Measurements from ENCODE around the gene SLC27A2.

Gene SLC27A2

DNA sequence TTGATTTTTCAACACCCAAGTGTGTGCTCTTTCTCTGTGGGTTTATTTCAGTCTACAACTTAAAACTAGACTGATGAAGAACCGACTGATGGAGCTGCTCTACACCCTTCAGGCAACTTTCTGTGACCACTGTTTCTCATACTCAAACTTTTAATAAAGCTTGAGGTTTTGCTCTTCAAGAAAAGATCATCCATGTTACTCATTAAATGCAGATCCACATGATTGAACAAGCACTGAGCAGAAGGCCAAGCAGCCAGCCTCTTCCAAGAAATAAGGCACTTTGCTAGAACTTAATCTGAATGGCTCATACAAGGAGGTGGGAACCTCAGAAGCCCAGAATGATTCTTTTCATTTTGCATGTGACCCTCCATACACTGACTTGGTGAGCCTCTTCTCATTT lies 8.7 kb downstream of the SLC27A2 start:
- DNase-seq (ENCODE audit: low read depth, low spot score) = no peak

DNA sequence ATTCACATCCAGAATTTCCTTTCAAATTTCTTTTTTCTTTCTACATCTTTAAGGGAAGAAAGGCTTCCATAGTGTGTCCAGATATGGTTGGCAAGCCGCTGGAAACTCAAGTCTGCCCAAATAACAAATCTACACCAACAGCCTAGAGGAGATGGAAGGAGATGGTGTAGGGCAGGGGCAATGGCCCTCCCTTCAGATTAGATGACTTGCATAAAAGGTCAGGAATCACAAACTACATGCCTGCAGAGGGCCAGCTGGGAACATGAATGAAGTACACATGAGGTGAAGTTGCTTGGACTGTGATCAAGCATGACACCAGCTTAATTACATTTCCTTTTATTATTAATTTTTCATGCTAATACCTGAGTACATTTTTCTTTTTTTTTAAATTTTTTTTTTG lies 10.2 kb downstream of the SLC27A2 start:
- no peak for DNase-seq (ENCODE audit: low read depth, low spot score)

DNA sequence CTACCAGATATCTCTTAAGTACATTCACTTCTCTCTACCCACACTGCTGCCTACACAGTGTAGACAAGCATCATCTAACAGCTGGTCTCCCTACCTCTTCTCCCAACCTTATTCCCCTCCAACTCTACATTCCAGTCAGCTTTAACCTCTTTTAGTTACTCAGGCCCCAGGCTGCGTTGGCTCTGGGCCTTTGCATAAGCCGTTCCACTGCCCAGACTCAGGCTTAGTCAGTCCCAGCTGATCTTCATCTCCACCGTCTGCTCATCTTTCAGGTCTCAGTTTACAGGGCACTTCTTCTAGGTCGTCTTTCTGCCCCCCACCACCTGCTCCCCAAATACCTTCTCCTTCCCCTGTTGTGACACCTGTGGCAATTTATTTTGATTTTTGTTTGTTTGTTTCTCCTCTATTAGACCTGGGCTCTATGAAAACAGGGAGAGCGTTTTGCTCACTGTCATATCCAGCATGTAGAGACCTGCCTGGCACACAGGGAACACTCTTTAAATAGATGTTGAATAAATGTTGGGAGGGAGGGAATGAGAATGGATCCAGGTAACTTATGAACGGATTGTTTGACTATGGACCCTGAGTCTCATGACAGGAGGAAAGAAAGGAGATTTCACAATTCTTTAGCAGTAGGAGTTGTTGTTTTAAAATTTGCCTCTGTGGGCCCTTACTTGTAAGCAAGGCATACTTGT lies 11.1 kb downstream of the SLC27A2 start:
- DNase-seq (ENCODE audit: low read depth, low spot score) = no peak

DNA sequence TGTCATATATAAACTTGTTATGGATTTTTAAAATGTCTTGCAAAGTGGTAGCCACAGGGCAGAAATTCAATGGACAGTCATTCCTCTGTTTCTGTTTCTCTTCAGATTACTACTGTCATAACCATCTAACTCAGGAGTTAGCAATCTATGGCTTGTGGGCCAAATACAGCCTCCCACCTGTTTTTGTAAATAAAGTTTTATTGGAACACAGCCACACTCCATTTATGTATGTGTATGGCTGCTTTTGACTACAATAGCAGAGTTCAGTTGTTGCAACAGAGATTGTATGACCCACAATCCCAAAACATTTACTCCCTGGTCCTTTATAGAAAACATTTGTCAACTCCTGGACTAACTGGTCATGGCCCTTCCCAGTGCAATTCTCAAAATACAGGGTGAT lies 20.0 kb downstream of the SLC27A2 start:
- DNase-seq (ENCODE audit: low read depth, low spot score) = no peak

DNA sequence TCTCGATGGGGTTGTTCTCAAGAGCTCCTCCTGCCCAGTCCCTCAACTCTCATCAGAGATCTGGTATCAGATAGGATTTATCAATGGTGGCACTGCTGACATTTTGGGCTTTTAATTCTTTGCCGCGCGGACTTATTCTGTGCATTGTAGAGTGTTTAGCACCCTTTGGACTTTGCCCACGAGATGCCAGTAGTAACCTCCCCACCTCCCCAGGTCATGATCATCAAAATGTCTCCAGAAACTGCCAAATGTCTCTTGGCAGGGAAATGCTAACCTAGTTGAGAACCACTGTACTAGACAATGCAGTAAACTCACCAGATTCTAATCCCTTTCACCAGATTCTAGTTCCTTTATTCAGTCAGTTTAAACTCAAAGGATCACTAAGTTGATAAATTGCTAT lies 24.0 kb downstream of the SLC27A2 start:
- no peak for DNase-seq (ENCODE audit: low read depth, low spot score)

DNA sequence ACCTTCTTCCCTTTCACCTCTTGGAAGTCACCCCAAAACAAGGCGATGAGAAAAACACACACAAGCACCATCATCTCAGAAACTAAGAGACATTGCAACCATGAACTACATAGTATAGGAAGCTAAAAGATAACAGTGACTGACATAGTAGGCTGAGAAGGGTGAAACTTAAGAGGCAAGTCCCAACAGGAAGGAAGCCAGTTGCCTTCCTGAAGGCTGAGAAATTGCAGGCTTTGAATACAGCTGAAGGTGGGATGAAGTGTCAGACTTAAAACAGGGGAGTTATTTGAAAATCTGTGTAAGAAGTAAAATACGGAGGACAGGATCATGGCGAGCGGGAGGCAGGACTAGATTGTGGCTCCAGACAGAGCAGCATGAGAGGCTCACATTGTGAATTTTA lies 27.8 kb downstream of the SLC27A2 start:
- no peak for DNase-seq (ENCODE audit: low read depth, low spot score)

DNA sequence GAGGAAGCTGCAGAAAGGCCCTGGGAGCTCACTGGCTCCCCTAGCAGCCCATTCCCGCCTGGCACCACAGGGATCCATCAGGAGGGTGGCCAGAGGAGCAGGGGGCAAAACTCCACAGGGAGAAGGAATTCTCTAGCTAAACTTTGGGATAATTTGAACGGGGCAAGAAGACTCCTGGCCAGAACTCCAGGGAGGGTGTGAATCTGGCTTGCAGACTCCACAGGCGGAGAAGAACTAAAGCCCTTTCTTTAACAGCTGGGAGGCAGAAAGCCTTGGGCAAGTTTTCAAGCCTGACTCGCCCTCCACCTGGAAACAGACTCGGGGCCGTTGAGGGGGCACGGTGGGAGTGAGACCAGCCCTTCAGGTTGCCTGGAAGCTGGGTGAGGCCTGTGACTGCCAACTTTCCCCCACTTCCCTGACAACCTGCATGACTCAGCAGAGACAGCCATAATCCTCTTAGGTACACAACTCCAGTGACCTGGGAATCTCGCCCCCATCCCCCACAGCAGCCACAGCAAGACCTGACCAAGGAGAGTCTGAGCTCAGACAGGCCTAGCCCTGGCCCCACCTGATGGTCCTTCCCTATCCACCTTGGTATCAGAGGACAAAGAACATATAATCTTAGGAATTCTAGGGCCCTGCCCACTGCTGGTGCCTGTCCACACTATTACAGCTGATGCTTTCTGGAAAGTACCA lies 28.6 kb downstream of the SLC27A2 start:
- no peak for DNase-seq (ENCODE audit: low read depth, low spot score)

DNA sequence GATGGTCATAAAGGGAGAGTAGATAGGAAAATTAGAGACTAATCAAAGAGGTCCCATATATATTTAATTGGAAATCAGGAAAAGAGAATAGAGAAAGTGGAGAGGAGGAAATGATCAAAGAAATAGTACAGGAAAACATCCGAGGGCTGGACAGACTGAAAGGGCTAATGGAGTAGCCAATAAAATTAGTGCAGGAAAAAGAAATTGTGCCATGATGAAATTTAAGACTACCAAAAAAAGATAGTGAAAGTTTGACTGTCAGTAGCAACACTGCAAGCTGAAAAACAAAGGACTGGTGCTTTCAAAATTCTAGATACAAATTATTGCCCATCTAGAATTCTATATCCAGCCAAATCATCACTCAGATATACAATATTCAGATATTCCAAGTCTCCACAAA lies 36.3 kb downstream of the SLC27A2 start:
- DNase-seq (ENCODE audit: low read depth, low spot score) = no peak

DNA sequence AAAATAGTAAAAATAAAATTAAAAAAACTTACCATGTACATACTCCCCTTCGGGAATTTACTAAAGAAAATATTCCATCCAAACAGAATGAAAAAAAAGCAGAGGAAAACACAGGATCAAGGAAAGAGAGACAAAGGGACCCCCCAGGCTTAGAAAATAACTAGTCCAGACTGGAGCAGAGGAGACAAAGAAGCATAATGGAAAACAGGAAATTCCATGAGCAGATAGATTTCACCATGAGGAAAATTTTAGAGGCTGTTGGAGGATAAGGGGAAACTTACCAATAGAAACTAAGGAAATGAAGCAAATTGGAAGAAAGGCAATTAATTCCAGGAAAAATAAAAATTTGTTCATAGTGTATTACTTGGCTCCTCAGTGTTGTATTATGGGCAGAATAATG lies 36.7 kb downstream of the SLC27A2 start:
- no peak for DNase-seq (ENCODE audit: low read depth, low spot score)

DNA sequence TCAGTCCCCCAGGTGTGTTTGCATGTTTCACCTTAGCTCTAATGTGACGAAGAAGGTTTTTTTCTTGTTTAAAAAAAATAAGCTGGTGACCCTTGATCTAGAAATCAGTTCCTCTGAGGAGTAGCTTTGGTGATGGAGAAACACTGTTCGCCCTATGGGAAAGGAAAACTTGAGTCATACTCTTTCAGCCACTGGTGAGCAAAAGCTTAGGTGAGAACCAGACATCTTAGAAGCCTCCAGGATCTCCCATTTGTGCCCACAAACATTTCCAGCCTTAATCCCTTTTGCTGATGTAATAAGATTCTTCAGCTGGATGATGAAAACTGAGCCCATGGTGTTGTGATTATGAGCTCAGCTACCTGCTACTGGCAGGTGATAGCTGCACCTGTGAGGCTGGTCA lies 37.8 kb downstream of the SLC27A2 start:
- DNase-seq (ENCODE audit: low read depth, low spot score) = no peak

DNA sequence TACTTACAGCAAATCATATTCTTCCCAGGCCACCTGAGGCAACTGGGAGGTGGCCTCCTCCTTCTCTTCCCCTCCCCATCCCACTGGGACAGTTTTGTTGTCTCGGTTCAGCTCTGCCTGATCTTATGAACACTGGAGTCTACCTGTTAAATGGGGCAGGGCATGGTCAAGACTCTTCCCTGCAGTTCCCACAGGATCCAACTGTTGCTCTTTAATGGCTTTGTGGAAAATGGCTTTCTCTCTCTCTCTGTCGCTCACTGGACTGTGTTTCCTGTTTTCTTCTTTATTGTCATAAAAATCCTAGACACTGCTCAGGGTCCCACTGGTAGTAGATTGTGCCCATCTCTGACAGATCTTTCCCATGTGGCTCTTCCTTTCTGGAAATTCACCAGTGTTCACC lies 40.2 kb downstream of the SLC27A2 start:
- DNase-seq (ENCODE audit: low read depth, low spot score) = no peak

DNA sequence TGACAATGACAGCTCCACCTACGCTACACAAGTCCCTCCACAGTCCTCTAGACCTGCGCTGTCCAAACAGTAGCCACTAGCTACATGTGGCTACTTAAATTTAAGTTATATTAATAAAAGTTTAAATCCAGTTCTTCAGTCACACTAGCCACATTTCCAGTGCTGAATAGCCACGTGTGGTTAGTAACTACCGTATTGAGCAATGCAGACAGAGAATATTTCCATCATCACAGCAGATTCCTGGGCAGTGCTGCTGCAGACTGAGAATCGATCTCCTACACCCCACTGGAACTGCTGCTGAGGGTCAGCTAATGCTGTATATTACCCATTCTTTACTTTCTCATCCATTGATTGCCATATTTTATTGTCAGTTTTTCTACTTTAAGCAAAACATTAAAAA lies 42.6 kb downstream of the SLC27A2 start:
- no peak for DNase-seq (ENCODE audit: low read depth, low spot score)

DNA sequence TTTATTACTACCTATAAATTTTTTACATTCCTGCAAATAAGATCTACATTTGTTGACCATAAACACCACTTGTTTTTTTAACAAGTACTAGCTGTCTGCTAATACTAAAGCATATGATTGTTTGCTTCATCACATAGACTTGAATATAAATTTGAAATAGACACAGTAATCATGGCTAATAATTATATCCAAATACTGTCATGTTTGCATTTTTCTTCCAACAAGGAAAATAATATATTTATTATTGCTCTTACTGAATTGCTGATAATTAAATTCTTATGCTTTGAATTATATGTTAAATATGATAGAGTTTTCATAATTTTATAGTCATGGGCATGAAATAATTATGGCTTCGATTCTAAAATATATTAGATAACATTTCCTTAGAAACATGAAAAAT lies 43.1 kb downstream of the SLC27A2 start:
- DNase-seq (ENCODE audit: low read depth, low spot score) = no peak

DNA sequence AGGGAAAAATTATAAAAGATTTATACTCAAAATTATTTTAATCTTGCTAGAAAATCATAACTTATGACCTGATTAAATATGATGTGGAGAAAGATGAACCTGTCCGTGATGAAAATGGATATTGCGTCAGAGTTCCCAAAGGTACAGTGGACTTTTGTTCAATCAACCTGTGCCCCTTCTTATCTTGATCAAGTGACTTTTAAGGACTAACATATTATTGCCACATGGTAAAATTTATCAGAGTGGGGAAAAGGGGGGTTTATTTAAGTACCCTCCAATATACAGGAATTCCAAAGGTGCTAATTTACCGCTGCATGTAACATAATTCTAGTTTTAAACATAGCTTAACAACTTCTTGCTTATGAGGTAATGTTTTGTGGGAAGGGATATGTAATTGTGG lies 43.9 kb downstream of the SLC27A2 start:
- DNase-seq (ENCODE audit: low read depth, low spot score) = no peak

DNA sequence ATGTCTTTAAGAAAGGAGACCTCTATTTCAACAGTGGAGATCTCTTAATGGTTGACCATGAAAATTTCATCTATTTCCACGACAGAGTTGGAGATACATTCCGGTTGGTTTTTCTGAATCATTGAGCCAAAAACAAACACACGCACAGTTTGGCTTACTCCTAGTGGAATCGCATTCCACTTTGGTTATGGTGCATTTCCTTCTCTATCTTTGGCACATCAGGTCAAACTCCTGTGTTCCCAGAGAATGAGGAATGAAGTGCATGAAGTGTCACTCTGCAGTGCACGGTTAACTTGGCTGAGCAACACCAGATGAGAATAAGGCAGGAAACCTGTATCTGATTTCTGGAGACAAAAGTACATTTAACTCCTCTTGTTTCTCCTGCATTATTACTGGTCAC lies 45.1 kb downstream of the SLC27A2 start:
- DNase-seq (ENCODE audit: low read depth, low spot score) = no peak

DNA sequence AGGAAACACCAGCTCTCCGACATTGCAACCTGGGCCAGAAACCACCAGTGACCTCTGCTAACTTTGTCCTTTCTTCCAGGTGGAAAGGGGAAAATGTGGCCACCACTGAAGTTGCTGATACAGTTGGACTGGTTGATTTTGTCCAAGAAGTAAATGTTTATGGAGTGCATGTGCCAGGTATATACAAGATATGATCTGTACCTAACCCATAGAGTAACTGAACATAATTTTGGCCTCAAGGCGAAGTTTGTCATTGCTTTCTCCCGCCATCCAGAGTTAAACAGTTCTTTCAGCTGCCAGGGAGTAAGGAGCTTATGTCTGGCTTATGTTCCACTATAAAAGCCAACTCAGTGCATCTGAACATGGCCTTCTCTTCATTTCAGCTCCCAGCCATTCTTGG lies 46.9 kb downstream of the SLC27A2 start:
- no peak for DNase-seq (ENCODE audit: low read depth, low spot score)

DNA sequence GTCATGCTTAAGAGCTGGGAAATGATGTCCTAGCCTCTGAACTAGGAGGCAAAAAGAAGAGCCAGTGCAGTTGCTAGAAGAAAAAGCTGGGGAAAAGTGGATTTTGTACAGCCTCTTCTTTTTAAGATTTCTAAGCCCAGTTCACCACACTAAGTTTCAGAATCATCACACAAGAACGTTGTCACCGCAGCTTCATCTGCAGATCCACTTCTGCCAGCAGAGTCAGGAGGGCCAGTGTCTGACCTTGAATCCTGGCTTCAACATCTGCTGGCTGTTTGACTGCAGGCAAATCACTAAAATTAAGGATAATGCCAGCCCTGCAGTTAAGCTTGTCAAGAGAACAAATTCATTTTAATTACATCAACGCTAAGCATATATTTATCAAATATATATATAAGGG lies 47.3 kb downstream of the SLC27A2 start:
- no peak for DNase-seq (ENCODE audit: low read depth, low spot score)

DNA sequence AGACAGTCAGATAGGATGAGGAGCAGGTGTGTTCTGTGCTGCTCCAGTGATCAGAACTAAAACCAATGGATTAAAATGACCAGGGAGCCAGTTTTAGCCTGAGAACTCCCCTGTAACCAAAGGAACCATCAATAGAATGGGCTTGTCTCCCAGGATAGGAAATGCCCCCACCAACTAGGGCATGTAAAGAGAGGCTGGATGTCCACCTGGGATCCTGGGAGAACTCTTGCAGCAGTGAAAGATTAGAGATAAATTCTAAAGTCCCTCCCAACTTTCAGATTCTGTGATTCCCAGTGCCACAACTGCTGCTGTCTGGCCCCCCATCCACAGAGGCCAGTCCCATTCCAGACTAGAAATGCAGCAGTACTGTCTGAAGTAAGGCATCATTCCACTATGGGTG lies 49.8 kb downstream of the SLC27A2 start:
- no peak for DNase-seq (ENCODE audit: low read depth, low spot score)

DNA sequence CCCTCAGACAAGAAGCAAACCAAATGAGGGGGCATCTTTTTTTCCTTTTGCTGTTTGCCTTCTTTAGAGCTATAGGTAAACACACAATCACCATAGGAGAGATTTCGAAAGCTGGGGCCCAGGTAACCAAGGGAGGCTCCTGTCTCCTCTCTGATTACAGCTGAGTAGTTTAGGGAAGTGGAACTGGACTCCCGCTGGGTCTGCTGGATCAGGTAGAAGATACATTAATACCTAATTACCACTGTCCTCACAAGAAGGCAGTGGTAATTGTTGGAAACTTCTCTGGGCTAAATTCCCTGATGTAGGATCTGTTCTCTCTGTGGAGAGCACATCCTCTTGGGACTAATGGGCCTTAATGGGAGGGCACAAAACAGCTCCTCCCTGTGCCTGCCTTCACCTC lies 50.8 kb downstream of the SLC27A2 start:
- no peak for DNase-seq (ENCODE audit: low read depth, low spot score)

DNA sequence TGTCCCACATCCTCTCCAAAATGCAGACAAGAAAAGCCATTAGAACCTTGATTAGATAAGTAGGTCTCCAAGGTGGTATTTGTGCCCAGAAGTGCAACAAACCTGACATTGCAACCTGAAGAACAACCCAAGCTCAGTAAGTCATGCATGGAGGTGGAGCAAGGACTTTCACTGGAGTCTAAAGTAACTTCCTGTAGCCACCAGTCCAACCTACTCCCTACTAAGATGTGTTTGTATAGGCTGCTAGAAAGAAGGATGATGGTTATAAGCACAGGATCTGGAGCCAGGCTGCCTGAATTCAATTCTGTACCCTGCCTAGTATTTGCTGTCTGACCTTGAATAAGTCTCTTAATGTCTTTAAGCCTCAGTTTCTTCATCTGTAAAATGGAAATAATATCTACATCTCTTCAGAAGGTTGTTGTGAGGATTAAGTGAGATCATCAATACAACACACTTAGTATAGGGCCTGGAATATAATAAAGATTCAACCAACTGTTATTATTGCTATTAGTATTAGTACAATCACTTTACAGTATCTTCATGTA lies 51.3 kb downstream of the SLC27A2 start:
- DNase-seq (ENCODE audit: low read depth, low spot score) = no peak

DNA sequence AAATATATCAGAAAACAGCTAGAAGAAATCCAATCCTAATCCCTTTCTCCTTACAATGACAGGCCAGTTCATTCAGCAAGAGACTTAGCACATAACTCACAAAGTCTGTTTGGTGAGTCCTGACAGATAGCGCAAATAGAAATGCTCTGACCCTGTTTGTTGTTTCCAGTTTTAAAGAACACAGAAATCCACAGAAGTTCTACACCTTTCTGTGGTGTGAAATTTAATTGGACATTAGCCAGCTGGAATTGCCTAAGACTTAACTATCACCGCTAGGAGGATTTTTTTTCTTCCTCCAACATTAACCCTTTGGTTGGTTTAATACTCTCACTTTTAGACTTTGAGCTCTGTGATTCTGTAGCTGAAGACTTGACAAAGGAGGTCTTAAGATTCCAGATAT lies 52.8 kb downstream of the SLC27A2 start:
- no peak for DNase-seq (ENCODE audit: low read depth, low spot score)

DNA sequence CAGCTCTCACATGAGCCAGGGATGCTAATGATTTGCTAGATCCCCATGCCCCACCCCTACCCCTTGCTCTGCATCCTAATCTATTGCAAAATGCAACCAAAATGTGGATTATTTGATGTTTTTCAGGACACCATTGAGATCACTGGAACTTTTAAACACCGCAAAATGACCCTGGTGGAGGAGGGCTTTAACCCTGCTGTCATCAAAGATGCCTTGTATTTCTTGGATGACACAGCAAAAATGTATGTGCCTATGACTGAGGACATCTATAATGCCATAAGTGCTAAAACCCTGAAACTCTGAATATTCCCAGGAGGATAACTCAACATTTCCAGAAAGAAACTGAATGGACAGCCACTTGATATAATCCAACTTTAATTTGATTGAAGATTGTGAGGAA lies 53.8 kb downstream of the SLC27A2 start:
- DNase-seq (ENCODE audit: low read depth, low spot score) = no peak

DNA sequence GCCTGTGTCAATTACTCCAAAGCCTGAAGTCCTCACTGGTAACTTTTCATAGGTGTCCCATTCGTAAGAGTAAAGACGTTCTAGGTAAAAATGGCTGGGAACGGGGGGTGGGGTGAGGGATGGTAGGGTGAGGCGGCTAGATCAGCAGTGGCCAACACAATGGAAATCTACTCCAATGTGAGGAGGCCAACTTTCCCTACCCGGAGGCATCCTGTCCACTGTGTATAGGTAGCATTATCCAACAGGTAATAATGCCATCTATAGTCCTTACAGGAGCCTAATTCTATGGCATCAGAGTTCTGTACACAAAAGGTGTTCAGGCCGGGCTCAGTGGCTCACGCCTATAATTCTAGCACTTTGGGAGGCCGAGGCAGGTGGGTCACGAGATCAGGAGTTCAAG lies 54.4 kb downstream of the SLC27A2 start:
- DNase-seq (ENCODE audit: low read depth, low spot score) = no peak
